ENCODE data around the gene TMEM18.

GRCh38 chr2:725468-725867 is 48.3 kb upstream of the TMEM18 start:
- TF ChIP-seq JUND (IDR thresholded peaks at IDR 0.05) (no peak), CTCF (IDR thresholded peaks at IDR 0.05 in 2 of 3, conservative IDR thresholded peaks at IDR 0.05 in 1 of 3; ENCODE audit: borderline replicate concordance in 1 of 3, insufficient read depth in 1 of 3, low read depth in 2 of 3, low read length in 2 of 3) (no peak), MAX (IDR thresholded peaks at IDR 0.05) (no peak), POLR2AphosphoS5 (IDR thresholded peaks at IDR 0.05; ENCODE audit: low read depth, low read length) (no peak), TCF7L2 (IDR thresholded peaks at IDR 0.05; ENCODE audit: borderline replicate concordance, extremely low read depth, insufficient read depth, insufficient read length) (no peak), FOSL1 (IDR thresholded peaks at IDR 0.05; ENCODE audit: low read depth) (no peak)

Measured in HCT116 (cell line).